Activated CD8-positive, alpha-beta memory T cell treated with anti-CD3 and anti-CD28 coated beads for 24 hours (primary cell): ENCODE measurements around the gene GHITM.

Experiments
- DNase-seq: peaks from one replicate; pipeline ENCODE4 v3.0.0-alpha.2; 2020

The GHITM gene

GRCh38 chr10:84201682-84202081, 62.4 kb downstream of the GHITM start:
- DNase-seq = no peak

- no peak for DNase-seq
Measured at GRCh38 chr10:84202349-84202748, 63.0 kb downstream of the GHITM start.
